ENCODE results near the gene TFF2. TPM values are rescaled to one million over a fixed set of nuclear protein-coding genes. Genes with fewer than 3 reads are reported as not detected.
A peak's percentile ranks its signal among the peaks of the same experiment; 100 is the strongest.

TFF2 gene
- total RNA-seq, 1 experiment from 2014 or later, result not detected

DNA sequence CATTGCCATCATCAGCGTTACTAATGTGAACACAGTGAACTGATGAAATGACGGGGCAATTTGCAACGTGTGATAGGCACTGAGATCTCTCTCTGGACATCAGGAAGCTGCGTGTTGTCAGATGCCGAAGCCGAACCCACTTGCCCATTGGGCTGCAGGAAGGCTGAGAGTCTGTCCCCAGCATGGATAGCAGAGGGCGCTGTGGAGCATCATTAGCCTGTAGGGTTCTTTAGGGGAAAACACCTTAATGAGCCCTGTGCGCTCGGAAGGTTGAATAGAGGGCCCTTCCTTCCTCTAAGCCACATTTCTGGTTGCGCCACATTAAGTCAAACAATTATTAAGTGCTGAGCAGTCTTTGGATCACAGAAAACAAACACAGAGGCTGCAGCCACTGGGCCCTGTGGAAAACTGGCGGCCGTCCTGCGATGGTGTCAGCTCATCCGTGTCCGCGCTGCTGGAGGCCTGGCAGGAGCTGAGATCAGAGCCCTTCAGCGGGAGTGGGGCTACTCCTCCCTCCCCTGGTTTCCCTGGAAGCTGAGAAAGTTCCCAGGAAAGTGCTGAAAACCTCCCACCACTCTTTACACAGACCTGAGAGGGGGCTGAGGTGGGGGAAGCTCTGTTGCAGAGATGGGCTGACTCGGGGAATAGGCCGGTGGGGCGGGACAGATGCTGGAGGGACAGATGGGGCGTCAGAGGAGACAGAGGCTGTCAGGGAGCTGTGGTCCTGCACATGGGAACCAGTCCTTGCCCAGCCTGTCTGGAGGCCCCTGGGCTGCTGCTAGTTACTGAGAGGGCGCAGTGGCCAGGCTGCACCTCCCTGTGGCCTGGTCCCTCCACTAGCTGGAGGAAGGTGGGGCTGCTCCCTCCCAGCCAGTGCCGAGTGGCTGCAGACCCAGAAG is 12.7 kb downstream of the TFF2 start:
- Histone ChIP-seq H3K36me3 (no peaks in the 10 kb centered on the region), H3K4me1 (peaks cover 8% of the 10 kb centered on the region), H3K27me3 (no peaks in the 10 kb centered on the region), H3K4me3 (peak overlapping the region; percentile 7; the same call in 1 of the 2 replicates), H3K27ac (no peak overlapping the region), H3K9me3 (replicated peaks) (no peaks in the 10 kb centered on the region)
- DNase-seq, result peak; percentile 71 to 87

DNA sequence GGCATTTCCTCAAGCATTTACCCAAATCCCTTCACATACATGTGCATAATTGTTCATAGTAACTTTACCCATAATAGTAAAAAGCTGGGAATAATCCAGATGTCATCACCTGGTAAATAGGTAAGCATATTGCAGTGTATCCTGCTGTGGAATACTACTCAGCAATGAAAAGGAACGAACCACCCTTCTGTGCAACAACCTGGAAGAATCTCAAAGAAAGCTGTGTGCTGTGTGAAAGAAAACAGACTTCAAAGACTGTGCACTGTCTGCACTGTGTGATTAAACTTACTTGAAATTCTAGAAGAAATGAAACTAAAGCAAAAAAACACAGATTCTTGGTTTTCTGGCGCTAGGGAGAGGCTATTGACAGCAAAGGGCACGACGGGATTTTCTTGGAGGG is 13.5 kb downstream of the TFF2 start:
- Histone ChIP-seq H3K36me3 (no peaks in the 10 kb centered on the region), H3K4me1 (peaks cover 8% of the 10 kb centered on the region), H3K9me3 (replicated peaks) (no peaks in the 10 kb centered on the region), H3K27me3 (no peaks in the 10 kb centered on the region), H3K4me3 (no peak overlapping the region), H3K27ac (no peak overlapping the region)
- no peak for DNase-seq

DNA sequence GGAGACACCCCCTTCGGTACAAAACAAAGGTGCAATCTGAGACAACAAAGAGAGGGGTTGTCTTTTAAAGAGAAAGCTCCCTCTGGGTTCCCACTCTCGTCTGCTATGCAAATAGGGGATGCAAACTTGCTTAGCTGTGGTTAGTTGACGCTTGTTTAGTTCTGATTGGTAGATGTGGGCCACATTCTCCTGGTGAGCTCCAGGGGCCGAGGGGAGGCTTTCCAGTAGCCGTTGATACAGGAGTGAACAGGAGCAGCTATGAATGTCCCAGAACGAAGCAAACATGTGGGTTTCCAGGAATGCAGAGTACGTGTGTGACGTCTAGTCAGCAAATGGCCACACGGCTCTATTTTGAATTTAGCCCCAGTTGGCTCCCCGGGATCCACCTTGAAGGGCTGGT is 14.7 kb downstream of the TFF2 start:
- Histone ChIP-seq H3K27ac (peak overlapping the region; percentile 27; the same call in 1 of the 2 replicates), H3K36me3 (no peaks in the 10 kb centered on the region), H3K27me3 (no peaks in the 10 kb centered on the region), H3K4me3 (peak overlapping the region; percentile 1; the same call in 1 of the 2 replicates), H3K9me3 (replicated peaks) (no peaks in the 10 kb centered on the region), H3K4me1 (peaks cover 8% of the 10 kb centered on the region)
- DNase-seq, result peak; percentile 74 to 84

DNA sequence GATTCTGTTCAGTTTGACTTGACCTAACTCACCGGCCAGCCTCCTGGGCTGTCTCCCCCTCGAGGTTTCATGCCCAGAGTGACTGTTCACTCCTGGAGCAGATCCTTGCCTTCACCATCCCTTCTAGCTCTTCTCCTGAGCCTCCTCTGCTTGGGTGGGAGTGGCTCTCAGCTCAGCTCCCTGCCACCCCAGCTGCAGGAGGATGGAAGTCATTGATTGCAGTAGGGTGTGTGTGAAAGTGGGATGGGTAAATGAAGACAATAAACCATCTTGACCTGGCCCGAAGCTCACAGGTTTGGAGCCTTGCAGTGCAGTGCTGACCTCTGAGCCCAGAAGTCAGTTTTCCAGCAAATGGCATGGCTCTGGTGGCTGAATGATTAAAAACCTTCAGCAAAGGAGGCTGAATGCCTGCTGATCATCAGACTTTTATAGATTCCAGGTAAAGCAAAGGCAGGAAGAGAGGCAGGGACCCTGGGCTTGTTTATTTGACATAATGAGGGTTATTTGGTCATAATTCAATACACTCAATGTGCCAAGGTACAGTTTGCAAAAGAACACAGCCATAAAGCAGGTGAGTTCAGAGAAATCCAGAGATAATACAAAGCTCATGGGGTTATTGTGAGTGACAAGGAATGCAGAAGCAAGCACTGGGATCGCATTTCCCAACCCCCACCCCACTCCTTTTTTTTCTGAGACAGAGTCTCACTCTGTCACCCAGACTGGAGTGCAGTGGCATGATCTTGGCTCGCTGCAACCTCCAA is 18.1 kb downstream of the TFF2 start:
- Histone ChIP-seq H3K27me3 (no peaks in the 10 kb centered on the region), H3K36me3 (no peaks in the 10 kb centered on the region), H3K9me3 (replicated peaks) (no peaks in the 10 kb centered on the region), H3K27ac (no peak overlapping the region), H3K4me3 (no peak overlapping the region), H3K4me1 (peaks cover 8% of the 10 kb centered on the region)
- no peak for DNase-seq

DNA sequence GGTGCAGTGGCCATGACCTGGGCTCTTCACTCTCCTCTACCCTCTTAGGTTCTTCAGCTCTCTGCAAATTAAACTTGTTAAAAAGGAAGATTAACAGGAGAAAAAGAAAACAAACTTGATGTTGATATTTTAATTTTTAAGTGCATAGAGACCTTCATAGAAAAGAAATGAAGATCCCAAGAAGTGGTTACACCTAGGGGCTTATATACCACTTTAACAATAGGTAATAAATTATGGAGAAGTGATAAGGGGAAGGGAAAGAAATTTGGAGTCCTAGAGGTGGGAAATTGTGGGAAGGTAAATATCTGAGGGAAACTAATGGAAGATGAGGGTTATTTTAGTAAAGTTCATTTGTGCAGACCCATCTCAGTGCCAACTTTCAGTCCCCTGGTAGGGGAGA is 19.1 kb downstream of the TFF2 start:
- H3K4me1 ChIP-seq, result peaks cover 8% of the 10 kb centered on the region
- no peak overlapping the region for H3K4me3 ChIP-seq
- DNase-seq, result no peak
- no peaks in the 10 kb centered on the region for H3K36me3 ChIP-seq
- no peaks in the 10 kb centered on the region for H3K9me3 ChIP-seq (replicated peaks)
- no peak overlapping the region for H3K27ac ChIP-seq
- H3K27me3 ChIP-seq, result no peaks in the 10 kb centered on the region

DNA sequence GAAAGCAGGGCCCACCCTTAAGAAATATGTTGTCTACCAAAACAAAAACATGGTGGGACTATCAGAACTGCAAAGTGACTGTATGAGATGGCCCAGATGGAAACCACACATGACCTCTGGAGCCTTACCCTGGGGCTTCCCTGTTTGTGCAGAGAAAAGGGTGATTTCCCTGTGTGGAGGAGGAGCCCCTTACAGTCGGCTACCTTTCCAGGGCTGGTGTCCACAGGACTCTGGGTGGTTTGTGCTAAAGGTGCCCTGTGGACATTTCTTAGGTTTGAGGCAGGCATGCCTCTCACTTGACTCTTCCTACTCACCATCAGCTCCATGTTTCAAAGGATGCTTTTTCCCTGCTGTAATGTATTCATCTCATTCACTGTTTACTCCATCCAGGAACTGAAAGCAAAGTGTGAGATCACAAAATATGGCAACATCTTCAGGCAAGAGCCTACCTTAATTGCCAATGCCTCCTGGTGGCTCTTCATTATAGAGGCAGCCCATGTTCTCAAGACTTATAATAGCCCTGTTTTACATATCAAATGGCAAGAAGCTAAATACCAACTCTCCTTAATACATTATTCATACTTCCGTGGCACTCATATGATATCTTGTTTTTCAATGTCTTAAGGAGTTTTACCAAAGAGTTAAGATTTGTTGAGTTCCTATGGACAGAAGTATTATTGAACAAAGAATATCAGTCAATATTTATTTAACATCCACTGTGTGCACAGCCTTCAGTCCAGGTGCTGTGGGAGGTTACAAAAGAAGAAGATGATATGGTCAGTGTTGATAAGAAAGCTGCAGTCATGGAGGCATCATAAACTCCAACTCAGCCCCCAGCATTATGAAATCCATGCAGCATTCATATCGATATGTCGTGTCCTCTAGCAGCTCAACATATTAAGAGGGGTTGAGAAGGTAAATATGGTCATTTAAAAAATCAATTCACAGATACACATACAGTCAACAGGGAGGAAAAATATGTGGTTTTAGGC is 20.1 kb downstream of the TFF2 start:
- Histone ChIP-seq H3K9me3 (replicated peaks) (no peaks in the 10 kb centered on the region), H3K36me3 (no peaks in the 10 kb centered on the region), H3K4me3 (no peak overlapping the region), H3K27ac (no peak overlapping the region), H3K4me1 (peaks cover 4% of the 10 kb centered on the region), H3K27me3 (no peaks in the 10 kb centered on the region)
- DNase-seq, result no peak

DNA sequence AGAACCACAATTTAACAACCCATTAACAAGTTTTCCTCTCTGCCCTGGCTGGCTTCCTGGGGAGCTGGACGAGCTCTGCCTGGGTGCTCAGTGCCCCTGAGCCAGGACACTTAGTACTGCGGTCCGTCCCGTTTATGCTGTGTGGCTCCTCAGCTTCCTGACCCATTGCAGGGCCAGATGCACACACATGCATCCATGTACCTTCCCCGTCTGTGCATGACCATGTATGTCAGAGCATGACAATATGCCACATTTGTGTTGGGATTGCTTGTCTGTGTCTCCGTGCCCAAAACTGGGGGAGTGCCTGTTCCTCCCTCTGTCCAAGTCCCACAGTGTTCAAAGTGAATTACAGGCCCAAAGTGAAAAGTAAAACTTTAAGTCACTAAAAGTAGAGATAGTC is 25.9 kb downstream of the TFF2 start:
- H3K4me1 ChIP-seq, result no peaks in the 10 kb centered on the region
- H3K36me3 ChIP-seq, result no peaks in the 10 kb centered on the region
- no peaks in the 10 kb centered on the region; the same call in 1 of the 2 replicates for H3K27me3 ChIP-seq
- no peak overlapping the region for H3K4me3 ChIP-seq
- DNase-seq, result no peak
- H3K27ac ChIP-seq, result no peak overlapping the region
- H3K9me3 ChIP-seq (replicated peaks), result no peaks in the 10 kb centered on the region

DNA sequence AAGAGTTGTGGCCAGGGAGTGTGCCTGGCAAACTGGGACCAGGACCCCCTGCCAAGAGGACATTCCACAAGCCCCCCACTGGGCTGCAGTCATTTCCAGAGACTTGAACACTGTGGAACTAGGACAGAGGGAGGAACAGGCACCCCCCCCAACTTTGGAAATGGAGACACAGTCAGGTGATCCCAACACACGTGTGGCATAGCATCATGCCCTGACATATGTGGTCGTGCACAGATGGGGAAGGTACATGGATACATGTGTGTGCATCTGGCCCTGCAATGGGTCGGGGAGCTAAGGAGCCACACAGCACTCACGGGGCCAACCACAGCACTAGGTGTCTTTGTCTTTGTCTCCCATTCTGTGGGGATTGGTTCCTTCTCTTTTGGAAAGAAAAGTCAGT is 28.9 kb downstream of the TFF2 start:
- Histone ChIP-seq H3K27ac (no peak overlapping the region), H3K4me1 (peaks cover under 1% of the 10 kb centered on the region; the same call in 1 of the 2 replicates), H3K36me3 (no peaks in the 10 kb centered on the region), H3K9me3 (replicated peaks) (no peaks in the 10 kb centered on the region), H3K4me3 (no peak overlapping the region), H3K27me3 (no peaks in the 10 kb centered on the region; the same call in 1 of the 2 replicates)
- no peak for DNase-seq

DNA sequence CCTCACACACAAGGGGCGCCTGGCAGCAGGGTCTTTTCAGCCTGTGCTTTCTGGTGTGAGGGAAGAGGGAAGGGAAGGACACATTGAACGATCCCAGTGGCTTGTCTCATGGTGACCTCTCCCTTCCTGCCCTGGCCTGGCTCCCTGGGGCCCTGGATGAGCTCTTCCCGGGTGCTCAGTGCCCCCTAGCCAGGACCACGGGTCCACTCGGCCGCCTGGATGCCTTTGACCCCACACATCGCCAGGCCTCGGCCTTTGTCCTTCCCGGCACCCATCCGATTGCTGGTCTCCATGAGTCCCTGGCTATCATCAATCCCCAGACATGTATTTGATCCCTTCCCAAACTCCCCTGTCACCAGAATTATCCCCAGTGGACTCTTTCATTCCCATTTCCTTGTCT is 29.6 kb downstream of the TFF2 start:
- Histone ChIP-seq H3K9me3 (replicated peaks) (no peaks in the 10 kb centered on the region), H3K36me3 (no peaks in the 10 kb centered on the region), H3K4me3 (no peak overlapping the region), H3K27me3 (no peaks in the 10 kb centered on the region; the same call in 1 of the 2 replicates), H3K4me1 (peaks cover 6% of the 10 kb centered on the region), H3K27ac (no peak overlapping the region)
- no peak for DNase-seq

DNA sequence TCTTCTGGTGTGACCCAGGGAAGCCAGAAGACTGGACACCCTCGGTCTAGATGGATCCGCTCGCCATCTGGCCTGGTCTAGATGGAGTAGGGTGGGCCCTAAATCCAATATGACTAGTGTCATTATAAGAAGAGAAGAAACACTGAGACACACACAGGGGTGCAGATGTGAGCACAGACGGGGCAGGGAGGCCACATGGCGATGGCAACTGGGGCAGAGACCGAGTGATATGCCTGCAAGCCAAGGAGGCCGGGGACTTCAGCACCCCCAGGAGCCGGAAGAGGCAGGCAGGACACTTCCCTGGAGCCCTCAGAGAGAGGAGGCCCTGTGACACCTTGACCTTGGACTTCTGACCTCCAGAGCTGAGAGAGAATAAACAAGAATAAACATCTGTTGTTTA is 30.0 kb downstream of the TFF2 start:
- no peaks in the 10 kb centered on the region for H3K36me3 ChIP-seq
- peaks cover 8% of the 10 kb centered on the region for H3K4me1 ChIP-seq
- no peak for DNase-seq
- H3K27ac ChIP-seq, result no peak overlapping the region
- no peak overlapping the region for H3K4me3 ChIP-seq
- H3K9me3 ChIP-seq (replicated peaks), result no peaks in the 10 kb centered on the region
- no peaks in the 10 kb centered on the region; the same call in 1 of the 2 replicates for H3K27me3 ChIP-seq

DNA sequence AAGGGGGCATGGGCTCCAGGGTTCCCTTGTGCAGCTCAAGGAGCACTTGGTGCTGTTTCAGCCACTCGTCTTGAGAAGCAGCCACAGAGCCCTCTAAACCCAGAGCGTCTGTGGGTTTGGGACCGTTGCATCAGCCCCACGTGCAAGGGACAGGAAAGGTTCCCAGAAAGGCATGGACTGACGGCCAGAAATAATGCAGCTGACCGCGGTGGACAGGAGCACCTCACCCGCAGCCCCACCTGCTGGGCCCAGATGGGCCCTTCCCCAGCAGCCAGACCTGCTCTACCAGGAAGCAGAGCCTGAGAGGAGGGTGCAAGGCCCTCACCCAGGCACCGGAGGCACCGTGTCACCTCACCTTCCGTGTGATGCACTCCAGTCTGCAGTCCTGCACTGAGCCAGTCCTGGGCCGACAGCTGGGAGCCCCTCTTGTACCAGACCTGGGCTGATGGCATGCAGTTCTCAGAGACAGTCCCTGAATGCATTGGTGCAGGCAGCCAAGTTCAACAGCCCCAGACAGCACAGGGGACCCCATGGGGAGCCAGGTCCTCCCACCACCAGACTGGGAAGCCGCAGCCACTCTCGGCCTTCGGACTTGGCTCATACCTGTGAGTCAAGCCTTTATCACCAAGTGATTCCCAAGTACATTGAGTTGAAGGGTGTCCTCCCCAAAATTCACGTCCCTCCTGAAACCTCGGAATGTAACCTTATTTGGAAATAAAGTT is 30.8 kb downstream of the TFF2 start:
- Histone ChIP-seq H3K9me3 (replicated peaks) (no peaks in the 10 kb centered on the region), H3K27me3 (no peaks in the 10 kb centered on the region; the same call in 1 of the 2 replicates), H3K36me3 (no peaks in the 10 kb centered on the region), H3K27ac (no peak overlapping the region), H3K4me3 (no peak overlapping the region), H3K4me1 (peaks cover 9% of the 10 kb centered on the region)
- DNase-seq, result no peak

DNA sequence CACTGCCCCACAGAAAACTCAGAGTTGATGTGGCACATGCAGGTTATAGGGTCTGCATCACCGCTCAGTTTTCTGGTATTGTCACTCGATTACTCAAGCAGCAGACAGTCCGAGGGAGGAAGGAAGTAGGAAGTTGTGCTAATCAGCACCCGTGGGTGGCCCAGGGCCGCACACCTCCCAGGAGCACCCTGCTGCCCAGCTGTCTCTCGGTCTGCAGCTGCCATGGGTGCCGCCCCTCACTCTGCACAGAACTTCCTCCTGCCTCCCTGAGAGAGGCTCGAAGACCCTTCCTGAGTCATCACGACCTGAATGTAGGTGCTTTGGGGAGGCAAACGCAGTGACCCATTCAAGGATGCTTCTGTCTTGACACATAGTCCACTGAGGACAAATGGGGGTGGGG is 31.4 kb downstream of the TFF2 start:
- DNase-seq, result peak; percentile 23 to 34
- H3K4me3 ChIP-seq, result no peak overlapping the region
- no peaks in the 10 kb centered on the region for H3K9me3 ChIP-seq (replicated peaks)
- no peaks in the 10 kb centered on the region for H3K36me3 ChIP-seq
- no peaks in the 10 kb centered on the region; the same call in 1 of the 2 replicates for H3K27me3 ChIP-seq
- no peak overlapping the region for H3K27ac ChIP-seq
- peaks cover 16% of the 10 kb centered on the region for H3K4me1 ChIP-seq

DNA sequence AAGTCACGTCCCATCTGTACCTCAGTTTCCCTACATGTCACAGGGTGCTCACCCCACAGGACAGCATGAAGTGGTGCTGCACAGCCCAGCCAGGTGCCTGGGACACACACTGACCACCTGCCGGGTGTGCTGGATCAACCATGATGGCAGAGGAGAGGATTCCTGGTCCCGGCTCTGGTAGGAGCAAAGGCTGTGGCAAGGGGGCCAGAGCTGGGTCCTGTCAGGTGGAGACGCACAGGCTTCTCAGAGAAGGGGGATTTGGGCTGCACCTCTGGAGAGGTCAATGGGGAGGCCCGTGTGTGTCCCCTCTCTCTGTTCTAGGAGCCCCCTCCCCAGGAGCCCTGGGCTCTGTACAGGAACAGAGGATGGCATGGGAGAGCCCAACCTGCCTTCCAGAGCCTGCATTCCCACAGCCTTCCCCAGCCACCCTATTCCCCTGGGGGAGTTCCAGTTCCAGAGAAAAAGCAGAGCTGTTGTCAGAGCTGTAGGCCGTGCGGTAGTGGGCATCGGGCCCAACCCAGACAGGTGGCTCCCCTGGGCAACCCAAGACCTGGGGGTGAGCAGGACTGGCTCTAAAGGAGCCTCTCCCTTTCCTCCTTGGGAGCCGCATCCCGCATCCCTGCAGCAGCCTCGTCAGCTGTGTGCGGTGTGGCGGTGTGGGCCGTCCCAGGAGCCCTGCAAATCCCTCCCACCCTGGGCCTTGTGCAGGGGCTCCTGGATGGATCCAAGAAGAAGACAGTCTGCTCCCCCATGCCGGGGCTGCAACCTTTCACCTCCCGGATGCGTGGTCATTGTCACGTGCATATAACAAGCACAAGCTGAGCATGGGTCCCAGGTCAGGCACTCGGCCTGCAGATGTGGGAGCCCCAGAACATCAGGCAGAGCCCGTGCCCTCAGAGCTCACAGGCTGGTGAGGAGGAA is 32.7 kb downstream of the TFF2 start:
- H3K27ac ChIP-seq, result no peak overlapping the region
- H3K36me3 ChIP-seq, result no peaks in the 10 kb centered on the region
- DNase-seq, result no peak
- H3K4me1 ChIP-seq, result peaks cover 25% of the 10 kb centered on the region
- H3K27me3 ChIP-seq, result no peaks in the 10 kb centered on the region
- no peaks in the 10 kb centered on the region for H3K9me3 ChIP-seq (replicated peaks)
- no peak overlapping the region for H3K4me3 ChIP-seq

Data from SJCRH30 (cell line).